HS-27A (cell line): ENCODE data around the gene NARS2.
A peak's percentile ranks its signal among the peaks of the same experiment; 100 is the strongest.
"Not testable (repeated sequence)": the region's sequence is repeated elsewhere in the genome, so short reads cannot be mapped to it uniquely, and the experiment has no call there.

Experiments
- DNase-seq: peaks from one replicate; pipeline ENCODE4 v3.0.0-alpha.2; 2012; ENCODE audit warnings: low read depth, missing footprints

NARS2 gene

GRCh38 chr11:78489184-78489583 lies 85.5 kb downstream of the NARS2 start:
- no peak for DNase-seq

DNA sequence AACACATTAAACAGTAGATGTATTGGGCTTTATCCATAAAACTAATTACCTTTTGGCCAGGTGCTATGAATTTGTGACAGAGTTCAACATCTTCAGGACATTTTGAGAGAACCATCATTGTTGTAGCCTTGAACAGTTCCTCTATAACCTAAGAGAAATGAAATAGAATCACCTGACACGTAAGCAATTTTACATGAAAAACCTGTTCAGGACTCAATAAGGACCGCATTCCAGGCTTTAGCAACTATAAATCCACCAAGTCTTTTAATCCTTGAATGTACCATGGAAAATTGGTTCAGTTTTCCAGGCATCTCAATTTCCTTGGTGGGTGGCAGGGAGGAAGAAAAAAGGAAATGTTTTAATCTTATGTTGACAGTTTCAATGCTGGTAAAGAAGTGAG lies 96.1 kb downstream of the NARS2 start:
- no peak for DNase-seq

DNA sequence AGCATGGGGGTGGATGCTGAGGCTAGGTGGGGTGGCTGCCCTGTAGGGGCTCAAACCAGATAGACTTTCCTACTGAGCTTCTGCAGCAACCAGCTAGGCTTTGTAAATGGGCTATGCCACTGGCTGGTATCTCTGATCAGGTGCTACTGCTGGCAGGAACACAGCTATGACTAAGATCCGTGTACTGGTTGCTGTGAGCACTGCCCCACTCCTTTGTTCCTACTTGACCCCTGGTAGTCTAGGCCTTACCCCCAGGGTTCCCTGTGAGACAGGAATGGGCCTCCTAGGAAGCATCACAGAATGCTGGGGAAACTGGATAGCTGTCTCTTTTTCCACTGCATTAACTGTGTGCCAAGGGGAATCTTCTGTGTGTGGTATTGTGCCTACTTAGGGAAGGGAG lies 98.6 kb downstream of the NARS2 start:
- DNase-seq, result no peak

GRCh38 chr11:78474451-78474850 lies 100.2 kb downstream of the NARS2 start:
- DNase-seq, result no peak

DNA sequence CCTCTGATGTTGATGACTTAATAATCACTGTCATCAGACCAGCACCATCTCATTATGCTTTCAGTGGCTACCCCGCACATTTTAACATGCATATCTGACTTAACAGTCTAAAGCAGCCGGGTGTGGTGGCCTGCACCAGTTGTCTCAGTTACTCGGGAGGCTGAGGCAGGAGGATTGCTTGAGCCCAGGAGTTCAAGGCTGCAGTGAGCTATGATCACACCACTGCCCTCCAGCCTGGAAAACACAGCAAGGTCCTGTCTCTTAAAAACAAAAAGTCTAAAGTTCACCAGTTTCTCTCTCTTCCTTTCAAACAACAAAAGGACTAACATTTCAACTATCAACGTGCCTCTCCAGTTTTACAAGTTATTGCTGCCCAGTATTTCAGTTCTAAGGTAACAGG lies 101.8 kb downstream of the NARS2 start:
- no peak for DNase-seq

GRCh38 chr11:78472382-78472781 lies 102.3 kb downstream of the NARS2 start:
- DNase-seq, result no peak

DNA sequence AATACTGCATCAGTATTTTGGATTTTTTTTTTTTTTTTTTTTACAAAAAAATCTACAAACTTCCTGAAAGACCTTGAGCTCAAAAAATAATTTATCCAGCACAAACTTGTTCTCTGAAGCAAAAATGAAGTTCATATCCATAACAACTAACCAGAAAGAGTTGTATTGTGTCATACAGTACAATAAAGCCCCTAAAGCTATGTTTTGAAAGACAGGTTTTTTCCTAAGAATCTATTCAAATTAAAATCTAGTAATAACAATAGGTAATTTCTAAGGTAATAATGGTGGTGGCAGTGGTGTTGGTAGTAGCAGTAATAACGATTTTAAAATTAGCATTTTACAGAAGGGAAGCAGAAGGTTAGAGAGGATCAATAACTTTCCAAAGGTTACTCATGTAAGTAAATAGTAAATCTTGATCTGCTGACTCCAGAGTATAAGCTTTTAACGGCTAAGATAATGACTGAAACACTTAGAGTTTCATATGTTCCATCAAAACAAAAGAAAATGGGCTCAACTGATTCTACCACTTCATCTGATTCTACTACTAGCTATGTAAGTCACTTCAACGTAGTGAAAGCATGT lies 103.7 kb downstream of the NARS2 start:
- DNase-seq, result no peak

- DNase-seq, result no peak
Measured at GRCh38 chr11:78469896-78470295, 104.8 kb downstream of the NARS2 start.

GRCh38 chr11:78467931-78468330 lies 106.7 kb downstream of the NARS2 start:
- DNase-seq, result no peak

GRCh38 chr11:78467370-78467769 lies 107.3 kb downstream of the NARS2 start:
- no peak for DNase-seq

GRCh38 chr11:78465169-78465942 lies 109.3 kb downstream of the NARS2 start:
- DNase-seq, result no peak

- not testable (repeated sequence) for DNase-seq
Measured at GRCh38 chr11:78464787-78465168, 109.9 kb downstream of the NARS2 start.

- DNase-seq, result peak; percentile 12
Measured at GRCh38 chr11:78460471-78460870, 114.2 kb downstream of the NARS2 start.

DNA sequence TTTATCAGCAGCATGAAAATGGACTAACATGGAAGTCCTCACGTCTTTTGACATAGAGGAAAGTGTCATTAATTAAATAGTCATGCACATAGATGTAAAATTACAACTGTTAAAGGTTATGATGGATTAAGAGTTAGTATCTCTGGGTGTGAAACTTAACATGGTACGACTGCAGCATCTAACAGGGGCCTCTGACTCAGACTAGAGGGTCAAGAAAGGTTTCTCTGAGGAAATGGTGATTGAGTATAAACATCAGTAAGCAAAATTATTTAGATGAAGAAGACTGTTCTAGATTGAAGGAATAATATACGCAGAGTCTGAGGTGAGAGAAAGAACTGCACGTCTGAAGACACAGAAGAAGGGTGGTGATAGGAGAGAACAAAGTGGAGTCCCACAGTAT lies 114.9 kb downstream of the NARS2 start:
- no peak for DNase-seq

DNA sequence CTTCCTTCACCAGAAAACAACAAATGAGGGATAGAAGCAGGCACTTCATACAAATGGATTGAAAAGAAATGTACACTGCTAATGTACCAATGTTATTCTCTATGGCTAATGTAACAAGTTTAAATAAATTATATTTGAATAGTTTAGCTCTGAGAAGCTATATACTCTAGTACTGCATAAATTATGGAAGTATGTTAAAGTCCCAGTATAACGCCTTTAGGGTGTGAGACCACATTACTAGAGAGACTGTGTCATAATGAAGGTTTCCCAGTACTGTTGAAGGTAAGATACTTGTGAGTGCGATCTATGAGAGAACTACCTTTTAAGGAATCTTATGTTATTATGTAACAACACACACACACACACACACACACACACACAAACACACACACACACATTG lies 117.2 kb downstream of the NARS2 start:
- no peak for DNase-seq

DNA sequence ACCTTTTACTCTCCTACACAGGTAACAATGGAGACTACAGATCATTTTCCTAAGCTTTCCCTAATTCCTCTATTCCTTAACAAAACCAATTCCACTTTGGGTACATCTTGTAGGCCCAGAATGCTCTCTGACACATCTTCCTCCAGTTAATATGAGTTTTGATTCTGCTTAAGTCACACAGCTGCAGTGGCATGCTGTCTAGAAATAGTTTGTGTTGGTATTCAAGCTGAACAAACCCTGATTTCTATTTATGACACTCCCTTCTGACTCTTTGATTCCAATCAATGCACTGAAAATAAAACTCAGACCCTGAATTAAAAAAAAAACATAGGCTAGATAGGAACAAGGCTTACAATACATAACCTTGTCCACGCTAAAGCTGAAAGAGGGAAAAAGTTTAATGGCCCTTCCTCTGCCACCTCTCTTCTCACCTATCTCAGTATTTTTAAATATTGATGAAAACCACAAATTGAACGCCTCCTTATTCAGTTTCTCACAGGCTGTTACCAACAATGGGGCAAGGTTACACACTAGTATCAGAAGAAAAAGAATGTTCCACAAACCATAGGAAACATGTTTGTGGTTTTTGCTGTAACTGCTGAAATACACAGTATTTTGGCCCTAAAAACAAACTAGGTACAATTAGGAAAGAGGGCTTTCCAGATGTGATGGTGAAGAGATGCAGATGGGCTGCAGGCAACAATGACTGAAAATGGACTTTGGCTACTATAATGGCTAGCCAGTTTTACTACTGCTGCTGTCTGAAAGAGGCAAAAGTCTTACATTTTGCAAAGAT lies 121.3 kb downstream of the NARS2 start:
- no peak for DNase-seq

- DNase-seq, result no peak
Measured at GRCh38 chr11:78451371-78452150, 123.1 kb downstream of the NARS2 start.

GRCh38 chr11:78450866-78451265 lies 123.8 kb downstream of the NARS2 start:
- no peak for DNase-seq

- DNase-seq, result peak; percentile 45
Measured at GRCh38 chr11:78449866-78450265, 124.8 kb downstream of the NARS2 start.

- DNase-seq, result no peak
Measured at GRCh38 chr11:78446210-78446609, 128.5 kb downstream of the NARS2 start.

GRCh38 chr11:78444726-78445125 lies 129.9 kb downstream of the NARS2 start:
- DNase-seq, result no peak

GRCh38 chr11:78441956-78442355 lies 132.7 kb downstream of the NARS2 start:
- DNase-seq, result no peak
